Left lung (tissue), 10 donors: ENCODE measurements around the gene HIVEP2. TPM values are rescaled to one million over a fixed set of nuclear protein-coding genes. Genes with fewer than 3 reads are reported as not detected.

Experiments used
- ATAC-seq: fragments of 200-7000 bp; cut with Tn5 transposase; one replicate; pipeline ENCODE4 v1.9.1; 2020; ENCODE audit warnings: moderate library complexity
- DNase-seq, 4 donors: peaks; one replicate each; pipeline ENCODE4 v3.0.0-alpha.2; 2013 to 2020
- H3K27ac ChIP-seq, 2 donors: fragments of 200-600 bp; sonication (generic) in 1 of 2; one replicate each; pipeline versions ENCODE4 v1.5.0 to v1.8.0; 2020 to 2021
- H3K27me3 ChIP-seq, 2 donors: fragments of 200-600 bp; sonication (generic) in 1 of 2; one replicate each; pipeline versions ENCODE4 v1.5.0 to v1.8.0; 2020 to 2021
- H3K36me3 ChIP-seq, 2 donors: fragments of 200-600 bp; sonication (generic) in 1 of 2; one replicate each; pipeline versions ENCODE4 v1.5.0 to v1.8.0; 2020 to 2021
- H3K4me1 ChIP-seq, 2 donors: fragments of 200-600 bp; one replicate each; pipeline ENCODE4 v1.8.0; 2021
- H3K4me3 ChIP-seq, 2 donors: fragments of 200-600 bp; sonication (generic) in 1 of 2; one replicate each; pipeline versions ENCODE4 v1.5.0 to v1.8.0; 2020 to 2021; ENCODE audit warnings: mild to moderate bottlenecking in 1 of 2
- H3K9me3 ChIP-seq, 2 donors: fragments of 200-600 bp; sonication (generic) in 1 of 2; one replicate each; pipeline versions ENCODE4 v1.5.0 to v1.8.0; 2020 to 2021
- intact Hi-C, 2 donors: fragments of 100-400 bp; cut with DNase I; formaldehyde crosslinking; loops; one replicate each; pipeline versions ENCODE4 v1.11.2 to v1.14.2; 2022
- polyA plus RNA-seq, 6 donors: library from polyadenylated mRNA; unstranded; fragments of 120-200 nt; gene quantifications; one replicate each; pipeline ENCODE4 v1.2.1, GENCODE V29; 2013; ENCODE audit not compliant: insufficient read length in 6 of 6
- total RNA-seq, 2 donors: library from RNA; stranded (reverse); fragmentation: NEBNext Ultra II Directional; extraction: Animal tissue kit (Norgen Biotek cat#: 25700); gene quantifications; one replicate each; pipeline ENCODE4 v1.2.1, GENCODE V29; 2021
- TF ChIP-seq, protein P1 (sequence below), 2 donors: fragments of 200-600 bp; sonication (generic) in 1 of 2; IDR thresholded peaks; one replicate each; pipeline versions ENCODE4 v1.5.0 to v1.8.0; 2021; ENCODE audit warnings: antibody characterized with exemption in 2 of 2
- donor health status: DM: no; HTN: yes; CAD: no.
- donor health status: DM: no; HTN: no; CAD: no.

Gene HIVEP2
- total and polyA plus RNA-seq, 8 donors, result 11.5 to 16.6 (median 13.1) TPM

DNA sequence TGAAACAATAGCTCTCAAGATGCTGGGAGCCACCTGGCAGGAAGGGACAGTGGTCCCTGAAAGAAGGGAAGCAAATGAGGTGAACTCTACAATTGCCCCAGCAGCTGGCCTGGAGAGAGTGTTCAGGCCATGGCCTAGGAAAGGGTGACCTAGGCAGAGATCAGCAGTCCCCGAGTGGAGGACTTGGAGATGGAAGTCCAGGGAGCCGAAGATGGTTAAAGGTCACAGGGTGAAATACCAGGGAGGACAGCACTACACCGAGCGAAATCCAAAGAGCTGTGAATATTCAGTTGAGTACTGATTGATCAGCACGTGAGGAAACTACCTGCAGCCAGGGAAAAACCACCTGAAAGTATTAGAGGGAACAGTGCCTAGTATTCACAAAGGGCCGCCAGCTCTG is 133.1 kb downstream of the HIVEP2 start:
- Histone ChIP-seq H3K4me3 (no peak overlapping the region), H3K4me1 (no peaks in the 10 kb centered on the region), H3K36me3 (no peaks in the 10 kb centered on the region), H3K27me3 (no peaks in the 10 kb centered on the region), H3K9me3 (no peaks in the 10 kb centered on the region), H3K27ac (no peak overlapping the region)
- intact Hi-C loops, result no loop called here
- ATAC-seq (no peak), DNase-seq (no peak)
- TF ChIP-seq, protein P1, sequence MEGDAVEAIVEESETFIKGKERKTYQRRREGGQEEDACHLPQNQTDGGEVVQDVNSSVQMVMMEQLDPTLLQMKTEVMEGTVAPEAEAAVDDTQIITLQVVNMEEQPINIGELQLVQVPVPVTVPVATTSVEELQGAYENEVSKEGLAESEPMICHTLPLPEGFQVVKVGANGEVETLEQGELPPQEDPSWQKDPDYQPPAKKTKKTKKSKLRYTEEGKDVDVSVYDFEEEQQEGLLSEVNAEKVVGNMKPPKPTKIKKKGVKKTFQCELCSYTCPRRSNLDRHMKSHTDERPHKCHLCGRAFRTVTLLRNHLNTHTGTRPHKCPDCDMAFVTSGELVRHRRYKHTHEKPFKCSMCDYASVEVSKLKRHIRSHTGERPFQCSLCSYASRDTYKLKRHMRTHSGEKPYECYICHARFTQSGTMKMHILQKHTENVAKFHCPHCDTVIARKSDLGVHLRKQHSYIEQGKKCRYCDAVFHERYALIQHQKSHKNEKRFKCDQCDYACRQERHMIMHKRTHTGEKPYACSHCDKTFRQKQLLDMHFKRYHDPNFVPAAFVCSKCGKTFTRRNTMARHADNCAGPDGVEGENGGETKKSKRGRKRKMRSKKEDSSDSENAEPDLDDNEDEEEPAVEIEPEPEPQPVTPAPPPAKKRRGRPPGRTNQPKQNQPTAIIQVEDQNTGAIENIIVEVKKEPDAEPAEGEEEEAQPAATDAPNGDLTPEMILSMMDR (IDR thresholded peaks at IDR 0.05), result no peak

DNA sequence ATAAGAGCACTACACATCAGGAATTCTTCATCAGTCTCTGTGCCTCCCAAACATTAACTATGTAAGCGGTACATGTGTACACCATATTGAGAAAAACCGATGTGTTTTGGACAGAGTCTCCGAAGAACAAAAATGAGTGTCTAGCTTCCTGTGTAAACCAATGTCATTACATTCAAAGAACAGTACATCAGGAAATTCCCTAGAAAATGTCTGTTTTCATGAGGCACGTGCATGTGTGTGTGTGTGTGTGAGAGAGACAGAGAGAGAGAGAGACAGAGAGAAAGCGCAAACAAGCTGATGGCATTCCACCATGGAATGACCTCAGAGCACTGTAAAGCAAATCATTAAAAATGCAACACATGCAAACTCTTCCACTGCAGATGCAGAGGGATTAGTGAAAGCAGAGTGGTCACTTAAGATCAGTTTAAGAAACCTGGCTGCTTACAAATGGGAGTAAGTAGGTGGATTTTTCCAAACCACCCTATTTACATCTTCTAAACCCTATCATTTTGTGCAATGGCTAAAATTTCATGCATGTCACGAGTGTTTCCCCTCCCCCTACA is 133.9 kb downstream of the HIVEP2 start:
- Histone ChIP-seq H3K27ac (no peak overlapping the region), H3K36me3 (no peaks in the 10 kb centered on the region), H3K9me3 (no peaks in the 10 kb centered on the region), H3K27me3 (no peaks in the 10 kb centered on the region), H3K4me3 (no peak overlapping the region), H3K4me1 (no peaks in the 10 kb centered on the region)
- intact Hi-C loops, result no loop called here
- ATAC-seq (no peak), DNase-seq (peak in 2 of 4 donors; percentile 64 to 66)
- TF ChIP-seq, protein P1 (IDR thresholded peaks at IDR 0.05), result no peak

DNA sequence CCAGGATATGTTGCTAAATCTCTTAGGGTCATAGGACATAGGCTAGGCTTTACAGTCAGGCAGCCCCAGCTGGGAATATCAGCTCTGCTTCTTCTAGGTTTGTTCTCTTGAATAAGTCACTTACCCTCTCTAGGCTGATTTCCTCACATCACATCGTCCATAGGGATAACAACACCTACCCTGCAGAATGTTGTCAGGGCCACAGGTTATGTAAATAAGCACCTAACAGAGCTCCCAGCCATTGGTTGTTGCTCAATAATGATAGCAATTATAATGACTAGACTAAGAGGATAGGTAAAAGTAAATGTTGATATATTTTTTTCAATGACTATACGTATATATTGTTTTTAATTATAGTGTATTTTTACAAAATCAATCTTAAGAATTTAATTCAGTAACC is 135.0 kb downstream of the HIVEP2 start:
- Histone ChIP-seq H3K4me3 (no peak overlapping the region), H3K36me3 (no peaks in the 10 kb centered on the region), H3K27ac (no peak overlapping the region), H3K27me3 (no peaks in the 10 kb centered on the region), H3K4me1 (no peaks in the 10 kb centered on the region), H3K9me3 (no peaks in the 10 kb centered on the region)
- DNase-seq, result no peak
- ATAC-seq, result no peak
- TF ChIP-seq, protein P1 (IDR thresholded peaks at IDR 0.05), result no peak
- intact Hi-C loops, result no loop called here

DNA sequence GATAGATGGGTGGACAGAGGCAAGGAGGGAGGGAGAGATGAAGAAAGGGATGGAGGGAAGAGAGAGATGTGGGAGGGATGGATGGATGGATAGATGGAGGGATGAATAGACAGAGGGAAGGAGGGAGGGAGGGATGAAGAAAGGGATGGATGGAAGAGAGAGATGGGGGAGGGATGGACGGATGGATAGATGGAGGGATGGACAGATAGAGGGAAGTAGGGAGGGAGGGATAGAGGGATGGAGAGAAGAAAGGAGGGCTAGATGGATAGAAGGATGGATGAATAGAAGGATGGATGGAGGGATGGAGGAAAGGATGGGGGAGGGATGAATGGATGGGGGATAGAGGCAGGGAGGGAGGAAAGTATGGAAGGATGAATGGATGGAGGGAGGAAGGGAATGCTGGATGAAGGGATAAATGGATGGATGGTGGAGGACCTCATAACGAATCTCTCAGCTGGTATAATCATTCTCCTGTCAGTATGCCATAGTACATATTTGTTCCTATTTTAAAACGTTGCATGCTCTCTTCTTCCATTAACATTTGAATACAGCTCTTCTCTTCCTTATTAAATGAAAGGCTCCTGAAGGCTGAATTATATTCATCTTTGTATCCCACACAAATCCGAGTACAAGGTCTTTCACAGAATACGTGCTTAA is 136.4 kb downstream of the HIVEP2 start:
- H3K4me3 ChIP-seq, result no peak overlapping the region
- TF ChIP-seq, protein P1 (IDR thresholded peaks at IDR 0.05), result no peak
- no peaks in the 10 kb centered on the region for H3K36me3 ChIP-seq
- no peak for DNase-seq
- no peaks in the 10 kb centered on the region for H3K4me1 ChIP-seq
- no peak overlapping the region for H3K27ac ChIP-seq
- H3K27me3 ChIP-seq, result no peaks in the 10 kb centered on the region
- intact Hi-C loops, result no loop called here
- ATAC-seq, result no peak
- H3K9me3 ChIP-seq, result no peaks in the 10 kb centered on the region

DNA sequence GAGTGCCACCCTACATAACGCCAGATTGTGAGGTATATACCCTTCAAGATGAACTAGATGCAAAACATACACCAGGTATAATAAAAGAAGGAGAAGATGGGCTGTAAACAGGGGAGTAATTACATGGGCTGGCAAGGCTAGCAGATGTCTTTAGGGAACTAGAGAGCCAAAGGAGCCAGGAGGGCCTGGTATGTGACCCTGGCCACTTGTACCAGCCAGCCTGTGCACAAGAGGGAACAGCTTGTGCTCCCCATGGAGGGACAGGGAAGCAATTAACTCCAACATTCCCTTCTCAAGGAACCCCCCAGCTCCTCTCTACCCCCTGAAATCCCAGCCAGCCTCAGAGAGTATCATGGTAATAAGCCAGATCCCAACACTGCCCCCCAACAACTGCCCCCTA is 139.9 kb downstream of the HIVEP2 start:
- Histone ChIP-seq H3K4me3 (no peak overlapping the region), H3K36me3 (no peaks in the 10 kb centered on the region), H3K27me3 (no peaks in the 10 kb centered on the region), H3K27ac (no peak overlapping the region), H3K9me3 (no peaks in the 10 kb centered on the region), H3K4me1 (peaks cover 0 to 9% of the 10 kb centered on the region in 2 donors)
- TF ChIP-seq, protein P1 (IDR thresholded peaks at IDR 0.05), result no peak
- DNase-seq (no peak), ATAC-seq (no peak)
- intact Hi-C loops, result no loop called here
